Measurements from ENCODE around the gene SPTLC3. TPM values are rescaled to one million over a fixed set of nuclear protein-coding genes. Genes with fewer than 3 reads are reported as not detected.

SPTLC3 gene
- total and polyA plus RNA-seq, 3 experiments from 2014 or later: 1.7 TPM; not detected in 2

- H3K27me3 ChIP-seq (ENCODE audit: insufficient read depth, low read length, poor library complexity, severe bottlenecking): no peaks in the 10 kb centered on the region
- peaks cover 2 to 36% of the 10 kb centered on the region in 2 donors for H3K27me3 Mint-ChIP-seq
- no peaks in the 10 kb centered on the region for H3K4me1 ChIP-seq (ENCODE audit: insufficient read depth, low read length)
- no peak overlapping the region for H3K4me3 Mint-ChIP-seq
- ChIA-PET POLR2A (no interaction called here), CTCF (interaction anchor here (1.2 kb wide), 1 partner anchor 9 kb away, joined by 3 read pairs; no protein-coding TSS in a partner anchor)
- H3K36me3 Mint-ChIP-seq: no peaks in the 10 kb centered on the region
- H3K27ac Mint-ChIP-seq: no peak overlapping the region
- peaks cover 0 to 4% (median 3%) of the 10 kb centered on the region in 3 donors for H3K4me1 Mint-ChIP-seq
- H3K27ac ChIP-seq (ENCODE audit: low read depth, low read length): no peak overlapping the region
- DNase-seq: no peak
- no peaks in the 10 kb centered on the region for H3K9me3 Mint-ChIP-seq
- no peaks in the 10 kb centered on the region for H3K9me3 ChIP-seq (ENCODE audit: low read length)
- H3K4me3 ChIP-seq (ENCODE audit: low read length): no peak overlapping the region
- no peaks in the 10 kb centered on the region for H3K36me3 ChIP-seq (ENCODE audit: insufficient read depth, low read length)
Observed at GRCh38 chr20:13142143-13142542, 133.4 kb downstream of the SPTLC3 start.

DNA sequence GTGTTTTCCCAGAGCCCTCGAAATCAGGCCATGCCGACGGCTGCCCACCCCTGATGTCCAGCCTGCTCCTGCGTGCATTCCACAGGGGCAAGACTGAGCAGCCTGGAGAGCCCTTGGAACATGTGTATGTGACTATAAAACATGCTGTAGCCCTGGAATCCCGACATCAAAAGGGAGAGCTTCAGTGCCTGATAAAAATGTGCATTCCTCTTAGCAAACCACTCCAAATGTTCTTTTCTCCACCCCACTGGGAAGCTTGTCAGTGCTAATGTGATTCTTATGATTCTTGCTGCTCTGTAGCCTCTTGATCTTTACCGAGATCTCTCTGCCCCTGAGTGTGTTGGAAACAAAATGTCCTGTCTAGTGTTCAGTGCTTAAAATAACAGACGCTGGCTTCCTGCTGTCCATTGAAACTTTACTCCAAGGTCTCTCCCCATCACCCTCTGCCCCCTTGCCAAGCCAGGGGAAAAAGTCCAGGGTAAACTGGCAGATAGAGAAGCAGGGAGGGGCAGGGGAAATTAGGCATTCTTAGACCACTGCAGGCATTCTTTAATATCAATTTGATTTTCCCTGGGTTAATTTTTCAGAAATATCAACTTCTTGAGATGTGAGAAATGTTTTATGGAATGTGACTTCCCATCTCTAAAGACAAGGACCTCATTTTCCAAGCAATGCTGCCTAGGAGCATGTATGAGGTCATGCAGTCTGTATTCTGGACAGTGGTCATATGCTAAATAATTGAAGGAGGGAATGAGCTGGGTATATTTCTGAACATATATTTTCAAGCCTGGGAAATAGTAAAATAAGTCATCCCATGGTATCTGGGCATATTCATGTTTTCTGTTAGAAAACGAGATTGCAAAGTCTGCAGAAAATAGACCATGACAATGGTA is 138.5 kb downstream of the SPTLC3 start:
- no peaks in the 10 kb centered on the region for H3K4me1 Mint-ChIP-seq
- H3K27ac Mint-ChIP-seq: no peak overlapping the region
- POLR2A ChIA-PET: no interaction called here
- no peaks in the 10 kb centered on the region for H3K9me3 Mint-ChIP-seq
- DNase-seq: no peak
- no peaks in the 10 kb centered on the region for H3K36me3 Mint-ChIP-seq
- H3K27me3 Mint-ChIP-seq: peaks cover 2 to 30% of the 10 kb centered on the region in 2 donors
- no peaks in the 10 kb centered on the region for H3K27me3 ChIP-seq (ENCODE audit: insufficient read depth, low read length, poor library complexity, severe bottlenecking)
- H3K4me3 ChIP-seq (ENCODE audit: low read length): no peak overlapping the region
- no peak overlapping the region for H3K27ac ChIP-seq (ENCODE audit: low read depth, low read length)
- no peaks in the 10 kb centered on the region for H3K4me1 ChIP-seq (ENCODE audit: insufficient read depth, low read length)
- no peak overlapping the region for H3K4me3 Mint-ChIP-seq
- CTCF ChIA-PET: no interaction called here
- no peaks in the 10 kb centered on the region for H3K9me3 ChIP-seq (ENCODE audit: low read length)
- no peaks in the 10 kb centered on the region for H3K36me3 ChIP-seq (ENCODE audit: insufficient read depth, low read length)

GRCh38 chr20:13147971-13148370 is 139.2 kb downstream of the SPTLC3 start:
- H3K27me3 ChIP-seq (ENCODE audit: insufficient read depth, low read length, poor library complexity, severe bottlenecking): no peaks in the 10 kb centered on the region
- no peaks in the 10 kb centered on the region for H3K36me3 ChIP-seq (ENCODE audit: insufficient read depth, low read length)
- ChIA-PET CTCF (no interaction called here), POLR2A (no interaction called here)
- DNase-seq: no peak
- H3K27me3 Mint-ChIP-seq: peaks cover 2 to 31% of the 10 kb centered on the region in 2 donors
- no peaks in the 10 kb centered on the region for H3K36me3 Mint-ChIP-seq
- H3K27ac ChIP-seq (ENCODE audit: low read depth, low read length): no peak overlapping the region
- H3K27ac Mint-ChIP-seq: no peak overlapping the region
- H3K4me1 Mint-ChIP-seq: no peaks in the 10 kb centered on the region
- no peak overlapping the region for H3K4me3 Mint-ChIP-seq
- H3K9me3 Mint-ChIP-seq: no peaks in the 10 kb centered on the region
- no peaks in the 10 kb centered on the region for H3K4me1 ChIP-seq (ENCODE audit: insufficient read depth, low read length)
- H3K9me3 ChIP-seq (ENCODE audit: low read length): no peaks in the 10 kb centered on the region
- H3K4me3 ChIP-seq (ENCODE audit: low read length): no peak overlapping the region

GRCh38 chr20:13148402-13148801 is 139.6 kb downstream of the SPTLC3 start:
- no peaks in the 10 kb centered on the region for H3K36me3 Mint-ChIP-seq

DNA sequence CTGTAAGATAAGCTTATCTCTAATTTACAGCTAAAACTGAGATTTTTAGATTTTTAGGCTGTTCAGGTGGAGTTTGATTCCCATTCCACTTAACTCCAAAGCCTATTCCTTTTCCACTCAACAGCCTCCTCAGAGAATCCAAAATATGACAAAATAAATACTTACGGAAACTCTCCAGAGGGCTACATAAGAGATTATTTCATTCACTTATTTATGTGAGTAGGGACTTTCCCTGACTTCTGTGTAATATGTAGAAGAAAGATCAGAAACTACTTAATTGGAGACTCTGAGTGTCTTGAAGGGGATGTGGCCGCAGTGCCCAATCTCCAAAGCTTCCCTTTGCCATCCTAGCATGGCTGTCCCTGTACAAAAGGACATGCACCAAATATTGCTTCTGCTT is 140.2 kb downstream of the SPTLC3 start:
- Mint-ChIP-seq H3K27me3 (peaks cover 2 to 32% of the 10 kb centered on the region in 2 donors), H3K36me3 (no peaks in the 10 kb centered on the region), H3K4me3 (no peak overlapping the region), H3K27ac (no peak overlapping the region), H3K9me3 (no peaks in the 10 kb centered on the region), H3K4me1 (no peaks in the 10 kb centered on the region)
- ChIA-PET CTCF (no interaction called here), POLR2A (no interaction called here)
- no peaks in the 10 kb centered on the region for H3K4me1 ChIP-seq (ENCODE audit: insufficient read depth, low read length)
- no peak overlapping the region for H3K27ac ChIP-seq (ENCODE audit: low read depth, low read length)
- DNase-seq: no peak
- H3K9me3 ChIP-seq (ENCODE audit: low read length): no peaks in the 10 kb centered on the region
- H3K27me3 ChIP-seq (ENCODE audit: insufficient read depth, low read length, poor library complexity, severe bottlenecking): no peaks in the 10 kb centered on the region
- no peak overlapping the region for H3K4me3 ChIP-seq (ENCODE audit: low read length)
- H3K36me3 ChIP-seq (ENCODE audit: insufficient read depth, low read length): no peaks in the 10 kb centered on the region

More at GRCh38 chr20:13148402-13148801, 139.6 kb downstream of the SPTLC3 start:
- Histone ChIP-seq H3K36me3 (ENCODE audit: insufficient read depth, low read length) (no peaks in the 10 kb centered on the region), H3K27me3 (ENCODE audit: insufficient read depth, low read length, poor library complexity, severe bottlenecking) (no peaks in the 10 kb centered on the region), H3K4me1 (ENCODE audit: insufficient read depth, low read length) (no peaks in the 10 kb centered on the region), H3K27ac (ENCODE audit: low read depth, low read length) (no peak overlapping the region), H3K9me3 (ENCODE audit: low read length) (no peaks in the 10 kb centered on the region), H3K4me3 (ENCODE audit: low read length) (no peak overlapping the region)
- Mint-ChIP-seq H3K4me3 (no peak overlapping the region), H3K4me1 (no peaks in the 10 kb centered on the region), H3K27me3 (peaks cover 2 to 34% of the 10 kb centered on the region in 2 donors), H3K9me3 (no peaks in the 10 kb centered on the region), H3K27ac (no peak overlapping the region)
- no peak for DNase-seq
- POLR2A ChIA-PET: no interaction called here
- CTCF ChIA-PET: no interaction called here

GRCh38 chr20:13149371-13150105 is 140.8 kb downstream of the SPTLC3 start:
- H3K4me1 ChIP-seq (ENCODE audit: insufficient read depth, low read length): no peaks in the 10 kb centered on the region
- Mint-ChIP-seq H3K36me3 (no peaks in the 10 kb centered on the region), H3K27me3 (peaks cover 2 to 36% of the 10 kb centered on the region in 2 donors), H3K9me3 (no peaks in the 10 kb centered on the region), H3K27ac (no peak overlapping the region), H3K4me3 (no peak overlapping the region), H3K4me1 (no peaks in the 10 kb centered on the region)
- H3K9me3 ChIP-seq (ENCODE audit: low read length): no peaks in the 10 kb centered on the region
- CTCF ChIA-PET: no interaction called here
- no peak overlapping the region for H3K4me3 ChIP-seq (ENCODE audit: low read length)
- H3K36me3 ChIP-seq (ENCODE audit: insufficient read depth, low read length): no peaks in the 10 kb centered on the region
- no peak for DNase-seq
- H3K27me3 ChIP-seq (ENCODE audit: insufficient read depth, low read length, poor library complexity, severe bottlenecking): no peaks in the 10 kb centered on the region
- no peak overlapping the region for H3K27ac ChIP-seq (ENCODE audit: low read depth, low read length)
- POLR2A ChIA-PET: no interaction called here

- no peak overlapping the region for H3K27ac Mint-ChIP-seq
- ChIA-PET CTCF (interaction anchor here (1.1 kb wide), 1 partner anchor 39 kb away, joined by 4 read pairs; no protein-coding TSS in a partner anchor), POLR2A (no interaction called here)
- Histone ChIP-seq H3K27ac (ENCODE audit: low read depth, low read length) (no peak overlapping the region), H3K36me3 (ENCODE audit: insufficient read depth, low read length) (no peaks in the 10 kb centered on the region), H3K27me3 (ENCODE audit: insufficient read depth, low read length, poor library complexity, severe bottlenecking) (no peaks in the 10 kb centered on the region), H3K9me3 (ENCODE audit: low read length) (no peaks in the 10 kb centered on the region), H3K4me3 (ENCODE audit: low read length) (no peak overlapping the region), H3K4me1 (ENCODE audit: insufficient read depth, low read length) (no peaks in the 10 kb centered on the region)
- peaks cover 0 to 2% (median 0%) of the 10 kb centered on the region in 5 donors for H3K9me3 Mint-ChIP-seq
- H3K36me3 Mint-ChIP-seq: no peaks in the 10 kb centered on the region
- H3K4me3 Mint-ChIP-seq: no peak overlapping the region
- H3K27me3 Mint-ChIP-seq: peaks cover 0 to 13% of the 10 kb centered on the region in 2 donors
- no peaks in the 10 kb centered on the region for H3K4me1 Mint-ChIP-seq
- no peak for DNase-seq
Observed at GRCh38 chr20:13158369-13158768, 149.6 kb downstream of the SPTLC3 start.

DNA sequence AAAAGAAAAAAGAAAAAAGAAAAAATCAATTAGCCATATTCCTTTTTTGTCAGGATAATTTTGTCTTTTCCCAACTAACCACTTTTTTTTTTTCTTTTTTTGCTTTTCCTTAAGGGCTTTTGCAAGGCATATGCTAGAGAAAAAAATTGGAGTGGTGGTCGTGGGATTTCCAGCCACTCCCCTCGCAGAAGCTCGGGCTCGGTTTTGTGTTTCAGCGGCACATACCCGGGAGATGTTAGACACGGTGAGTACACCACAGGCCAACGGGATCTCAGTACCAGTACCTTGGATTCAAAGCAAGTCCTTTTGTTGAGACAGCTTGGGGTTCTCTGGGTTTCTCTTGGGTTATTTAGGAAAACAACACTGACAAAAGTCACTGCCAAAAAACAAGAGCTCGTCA is 151.1 kb downstream of the SPTLC3 start:
- no peaks in the 10 kb centered on the region for H3K4me1 Mint-ChIP-seq
- ChIA-PET POLR2A (no interaction called here), CTCF (no interaction called here)
- H3K27ac Mint-ChIP-seq: no peak overlapping the region
- Histone ChIP-seq H3K4me3 (ENCODE audit: low read length) (no peak overlapping the region), H3K36me3 (ENCODE audit: insufficient read depth, low read length) (no peaks in the 10 kb centered on the region), H3K27ac (ENCODE audit: low read depth, low read length) (no peak overlapping the region), H3K9me3 (ENCODE audit: low read length) (no peaks in the 10 kb centered on the region), H3K27me3 (ENCODE audit: insufficient read depth, low read length, poor library complexity, severe bottlenecking) (no peaks in the 10 kb centered on the region), H3K4me1 (ENCODE audit: insufficient read depth, low read length) (no peaks in the 10 kb centered on the region)
- H3K4me3 Mint-ChIP-seq: no peak overlapping the region
- H3K36me3 Mint-ChIP-seq: no peaks in the 10 kb centered on the region
- H3K9me3 Mint-ChIP-seq: peaks cover 0 to 2% (median 0%) of the 10 kb centered on the region in 5 donors
- DNase-seq: no peak
- H3K27me3 Mint-ChIP-seq: peaks cover 0 to 6% of the 10 kb centered on the region in 2 donors
